Activated CD8-positive, alpha-beta memory T cell treated with anti-CD3 and anti-CD28 coated beads, Interleukin-2, amount 10 ng/mL, durations not matched to agents 7 days and 5 days (primary cell): ENCODE measurements around the gene ATP6V1E1. TPM values are rescaled to one million over a fixed set of nuclear protein-coding genes. Genes with fewer than 3 reads are reported as not detected.

Source experiments
- ATAC-seq: fragments of 150-1000 bp; cut with Tn5 transposase; one replicate; pipeline ENCODE4 v1.10.0; 2021; ENCODE audit warnings: moderate library complexity
- CTCF ChIA-PET: fragments of 350-600 bp; sonication (Branson Sonifier 250); formaldehyde crosslinking; loops from one replicate; lab custom pipeline; 2021; ENCODE audit warnings: antibody characterized with exemption; lab: Charles Lee
- DNase-seq: peaks from one replicate; pipeline ENCODE4 v3.0.0-alpha.2; 2020
- H3K27ac Mint-ChIP-seq: one replicate; pipeline ENCODE4 v1.8.0; 2021; ENCODE audit warnings: mild to moderate bottlenecking, mixed read lengths
- H3K27me3 Mint-ChIP-seq: one replicate; pipeline ENCODE4 v1.8.0; 2021; ENCODE audit warnings: mixed read lengths
- H3K36me3 Mint-ChIP-seq: one replicate; pipeline ENCODE4 v1.8.0; 2021; ENCODE audit warnings: mild to moderate bottlenecking, mixed read lengths
- H3K4me1 Mint-ChIP-seq: one replicate; pipeline ENCODE4 v1.8.0; 2021; ENCODE audit warnings: mixed read lengths
- H3K4me3 Mint-ChIP-seq: one replicate; pipeline ENCODE4 v1.8.0; 2021; ENCODE audit warnings: mild to moderate bottlenecking, moderate library complexity, mixed read lengths
- H3K9me3 Mint-ChIP-seq: one replicate; pipeline ENCODE4 v1.8.0; 2022; ENCODE audit warnings: low read depth, mixed read lengths
- total RNA-seq, 2 experiments: library from RNA; stranded (reverse); gene quantifications; one replicate each; pipeline ENCODE4 v1.2.3, GENCODE V29; 2021

The ATP6V1E1 gene
- total RNA-seq, 2 experiments from 2014 or later = 78.4 to 97.5 TPM

GRCh38 chr22:17587629-17588028 is 40.9 kb downstream of the ATP6V1E1 start:
- CTCF ChIA-PET = interaction anchor here (2.8 kb wide), 1 partner anchor 513 kb away, joined by 5 read pairs; no protein-coding TSS in a partner anchor
- no peaks in the 10 kb centered on the region for H3K9me3 Mint-ChIP-seq
- no peak overlapping the region for H3K4me3 Mint-ChIP-seq
- no peak overlapping the region for H3K27ac Mint-ChIP-seq
- H3K36me3 Mint-ChIP-seq = peaks cover 11% of the 10 kb centered on the region
- H3K4me1 Mint-ChIP-seq = no peaks in the 10 kb centered on the region
- DNase-seq (no peak), ATAC-seq (no peak)
- no peaks in the 10 kb centered on the region for H3K27me3 Mint-ChIP-seq

GRCh38 chr22:17586831-17587440 is 41.6 kb downstream of the ATP6V1E1 start:
- Mint-ChIP-seq H3K27ac (no peak overlapping the region), H3K27me3 (no peaks in the 10 kb centered on the region), H3K36me3 (peaks cover 11% of the 10 kb centered on the region), H3K4me3 (no peak overlapping the region), H3K4me1 (no peaks in the 10 kb centered on the region), H3K9me3 (no peaks in the 10 kb centered on the region)
- no peak for ATAC-seq
- no peak for DNase-seq
- CTCF ChIA-PET = no interaction called here

- Mint-ChIP-seq H3K4me3 (no peak overlapping the region), H3K27ac (no peak overlapping the region), H3K9me3 (no peaks in the 10 kb centered on the region), H3K36me3 (no peaks in the 10 kb centered on the region), H3K4me1 (no peaks in the 10 kb centered on the region), H3K27me3 (no peaks in the 10 kb centered on the region)
- no peak for ATAC-seq
- CTCF ChIA-PET = no interaction called here
- no peak for DNase-seq
Measured at GRCh38 chr22:17583151-17583550, 45.4 kb downstream of the ATP6V1E1 start.

GRCh38 chr22:17581631-17582030 is 46.9 kb downstream of the ATP6V1E1 start:
- CTCF ChIA-PET = no interaction called here
- H3K4me1 Mint-ChIP-seq = no peaks in the 10 kb centered on the region
- H3K27ac Mint-ChIP-seq = no peak overlapping the region
- ATAC-seq = no peak
- no peaks in the 10 kb centered on the region for H3K9me3 Mint-ChIP-seq
- H3K27me3 Mint-ChIP-seq = no peaks in the 10 kb centered on the region
- no peaks in the 10 kb centered on the region for H3K36me3 Mint-ChIP-seq
- DNase-seq = no peak
- no peak overlapping the region for H3K4me3 Mint-ChIP-seq

GRCh38 chr22:17581056-17581455 is 47.5 kb downstream of the ATP6V1E1 start:
- no peaks in the 10 kb centered on the region for H3K9me3 Mint-ChIP-seq
- no peaks in the 10 kb centered on the region for H3K4me1 Mint-ChIP-seq
- CTCF ChIA-PET = no interaction called here
- no peaks in the 10 kb centered on the region for H3K27me3 Mint-ChIP-seq
- no peaks in the 10 kb centered on the region for H3K36me3 Mint-ChIP-seq
- ATAC-seq (no peak), DNase-seq (no peak)
- H3K4me3 Mint-ChIP-seq = no peak overlapping the region
- H3K27ac Mint-ChIP-seq = no peak overlapping the region

GRCh38 chr22:17580441-17581031 is 48.0 kb downstream of the ATP6V1E1 start:
- CTCF ChIA-PET = no interaction called here
- no peaks in the 10 kb centered on the region for H3K9me3 Mint-ChIP-seq
- H3K4me3 Mint-ChIP-seq = no peak overlapping the region
- H3K4me1 Mint-ChIP-seq = no peaks in the 10 kb centered on the region
- ATAC-seq (no peak), DNase-seq (no peak)
- H3K27me3 Mint-ChIP-seq = no peaks in the 10 kb centered on the region
- H3K36me3 Mint-ChIP-seq = no peaks in the 10 kb centered on the region
- H3K27ac Mint-ChIP-seq = no peak overlapping the region

GRCh38 chr22:17579535-17579981 is 49.0 kb downstream of the ATP6V1E1 start:
- DNase-seq (no peak), ATAC-seq (no peak)
- no peaks in the 10 kb centered on the region for H3K36me3 Mint-ChIP-seq
- H3K27ac Mint-ChIP-seq = no peak overlapping the region
- CTCF ChIA-PET = no interaction called here
- H3K27me3 Mint-ChIP-seq = no peaks in the 10 kb centered on the region
- no peaks in the 10 kb centered on the region for H3K9me3 Mint-ChIP-seq
- no peak overlapping the region for H3K4me3 Mint-ChIP-seq
- no peaks in the 10 kb centered on the region for H3K4me1 Mint-ChIP-seq

GRCh38 chr22:17578136-17578754 is 50.3 kb downstream of the ATP6V1E1 start:
- CTCF ChIA-PET = no interaction called here
- Mint-ChIP-seq H3K9me3 (no peaks in the 10 kb centered on the region), H3K4me1 (no peaks in the 10 kb centered on the region), H3K27ac (no peak overlapping the region), H3K36me3 (no peaks in the 10 kb centered on the region), H3K27me3 (no peaks in the 10 kb centered on the region), H3K4me3 (no peak overlapping the region)
- ATAC-seq (no peak), DNase-seq (no peak)

- CTCF ChIA-PET = no interaction called here
- Mint-ChIP-seq H3K4me3 (no peak overlapping the region), H3K27ac (no peak overlapping the region), H3K9me3 (no peaks in the 10 kb centered on the region), H3K4me1 (no peaks in the 10 kb centered on the region), H3K36me3 (no peaks in the 10 kb centered on the region), H3K27me3 (no peaks in the 10 kb centered on the region)
- ATAC-seq (no peak), DNase-seq (no peak)
Measured at GRCh38 chr22:17576470-17576869, 52.1 kb downstream of the ATP6V1E1 start.

- CTCF ChIA-PET = no interaction called here
- no peak overlapping the region for H3K4me3 Mint-ChIP-seq
- ATAC-seq (no peak), DNase-seq (no peak)
- no peaks in the 10 kb centered on the region for H3K9me3 Mint-ChIP-seq
- H3K27ac Mint-ChIP-seq = no peak overlapping the region
- H3K27me3 Mint-ChIP-seq = peaks cover 3% of the 10 kb centered on the region
- peaks cover 2% of the 10 kb centered on the region for H3K4me1 Mint-ChIP-seq
- H3K36me3 Mint-ChIP-seq = no peaks in the 10 kb centered on the region
Measured at GRCh38 chr22:17575681-17576080, 52.9 kb downstream of the ATP6V1E1 start.

- ATAC-seq (no peak), DNase-seq (no peak)
- peaks cover 4% of the 10 kb centered on the region for H3K27me3 Mint-ChIP-seq
- CTCF ChIA-PET = no interaction called here
- no peaks in the 10 kb centered on the region for H3K9me3 Mint-ChIP-seq
- peaks cover 4% of the 10 kb centered on the region for H3K4me1 Mint-ChIP-seq
- no peak overlapping the region for H3K27ac Mint-ChIP-seq
- no peaks in the 10 kb centered on the region for H3K36me3 Mint-ChIP-seq
- H3K4me3 Mint-ChIP-seq = no peak overlapping the region
Measured at GRCh38 chr22:17575151-17575550, 53.4 kb downstream of the ATP6V1E1 start.

GRCh38 chr22:17570851-17571631 is 57.5 kb downstream of the ATP6V1E1 start:
- Mint-ChIP-seq H3K36me3 (no peaks in the 10 kb centered on the region), H3K9me3 (no peaks in the 10 kb centered on the region), H3K27me3 (peaks cover 11% of the 10 kb centered on the region), H3K27ac (no peak overlapping the region), H3K4me1 (peaks cover 7% of the 10 kb centered on the region), H3K4me3 (no peak overlapping the region)
- CTCF ChIA-PET = no interaction called here
- DNase-seq (no peak), ATAC-seq (no peak)

GRCh38 chr22:17569971-17570511 is 58.5 kb downstream of the ATP6V1E1 start:
- Mint-ChIP-seq H3K27me3 (peaks cover 11% of the 10 kb centered on the region), H3K4me1 (peaks cover 7% of the 10 kb centered on the region), H3K9me3 (no peaks in the 10 kb centered on the region), H3K27ac (no peak overlapping the region), H3K4me3 (no peak overlapping the region), H3K36me3 (no peaks in the 10 kb centered on the region)
- DNase-seq = no peak
- ATAC-seq = no peak
- CTCF ChIA-PET = no interaction called here
